ENCODE measurements around the gene GPR137.

GPR137 gene

GRCh38 chr11:64284962-64285884 is at the start of gene GPR137:
Gene GPR137 (plus strand): TSS chr11:64285848. CDS start chr11:64286525, 677 bp downstream.
- H3K9me3 ChIP-seq (ENCODE audit: control insufficient read depth, insufficient read depth, low read depth, low read length), result no peaks in the 10 kb centered on the region
- POLR2A ChIA-PET, result interaction anchor here (0.6 to 3.5 kb wide), 15 partner anchors 10 to 104 kb away, joined by 3 to 41 read pairs (median 5); partner anchors contain the start of genes DNAJC4, ESRRA, FKBP2 and PRDX5
- TF ChIP-seq ZNF518A (tag by site-specific recombination; conservative IDR thresholded peaks at IDR 0.05; ENCODE audit: low read depth), result no peak
- TF ChIP-seq KLF9 (tag by site-specific recombination; IDR thresholded peaks at IDR 0.05; ENCODE audit: low read depth), result peak; percentile 63
- no peak for TF ChIP-seq ZSCAN16 (tag by site-specific recombination; IDR thresholded peaks at IDR 0.05)
- no peak for TF ChIP-seq KLF17 (tag by site-specific recombination; IDR thresholded peaks at IDR 0.05)
- TF ChIP-seq ZNF175 (tag by site-specific recombination; IDR thresholded peaks at IDR 0.05), result no peak
- 0 out of 2 replicates have a peak, but pooled peaks have one; percentile 30 for TF ChIP-seq ZNF398 (tag by site-specific recombination; IDR thresholded peaks at IDR 0.05)
- TF ChIP-seq ZNF561 (tag by site-specific recombination; IDR thresholded peaks at IDR 0.05; ENCODE audit: borderline replicate concordance), result peak; percentile 55; the same call in 1 of the 2 replicates
- TF ChIP-seq ZNF513 (tag by site-specific recombination; IDR thresholded peaks at IDR 0.05), result 0 out of 2 replicates have a peak, but pooled peaks have one; percentile 11
- no peak for TF ChIP-seq ZNF18 (tag by site-specific recombination; IDR thresholded peaks at IDR 0.05)
- no peak for TF ChIP-seq ZNF623 (tag by site-specific recombination; IDR thresholded peaks at IDR 0.05)
- TF ChIP-seq ZNF677 (tag by site-specific recombination; IDR thresholded peaks at IDR 0.05), result no peak
- peak; percentile 55; the same call in 1 of the 2 replicates for TF ChIP-seq YY1 (tag by site-specific recombination; IDR thresholded peaks at IDR 0.05)
- TF ChIP-seq ZBTB11 (tag by site-specific recombination; conservative IDR thresholded peaks at IDR 0.05; ENCODE audit: low read depth), result peak; percentile 50
- no peak for TF ChIP-seq ZFP3 (tag by site-specific recombination; IDR thresholded peaks at IDR 0.05; ENCODE audit: low read depth)
- TF ChIP-seq ZNF37A (tag by site-specific recombination; IDR thresholded peaks at IDR 0.05), result peak; percentile 85
- TF ChIP-seq EGR2 (tag by site-specific recombination; IDR thresholded peaks at IDR 0.05; ENCODE audit: low read depth), result 0 out of 2 replicates have a peak, but pooled peaks have one; percentile 19
- TF ChIP-seq ZBTB26 (tag by site-specific recombination; optimal IDR thresholded peaks at IDR 0.05), result peak; percentile 65
- TF ChIP-seq KLF16 (tag by site-specific recombination; IDR thresholded peaks at IDR 0.05), result no peak
- TF ChIP-seq ZNF311 (tag by site-specific recombination; IDR thresholded peaks at IDR 0.05; ENCODE audit: borderline replicate concordance), result no peak

More at GRCh38 chr11:64284962-64285884, at the start of gene GPR137:
- peak within 1 kb of the TSS; percentile 75 for H3K27ac ChIP-seq (ENCODE audit: extremely low read depth, low read depth, low read length)
- CTCF ChIA-PET, result interaction anchor here (0.6 to 1.8 kb wide), 9 partner anchors 10 to 133 kb away, joined by 3 to 9 read pairs (median 5); partner anchors contain the start of genes CATSPERZ and PLCB3
- H3K4me1 ChIP-seq (ENCODE audit: control insufficient read depth, insufficient read depth, low read length), result no peaks in the 10 kb centered on the region; the same call in 1 of the 2 replicates
- H3K36me3 ChIP-seq (ENCODE audit: control insufficient read depth in 2 of 2, insufficient read depth in 1 of 2, low read length in 2 of 2), result peaks cover 9 to 48% of the 10 kb centered on the region in 2 experiments; a peak in 2 of 3 replicates
- H3K4me3 ChIP-seq (ENCODE audit: low read depth, low read length), result peak within 1 kb of the TSS; percentile 82
